SK-N-DZ (cell line): ENCODE results near the gene DDX39A.
A peak's percentile ranks its signal among the peaks of the same experiment; 100 is the strongest.
"Not testable (repeated sequence)": the region's sequence is repeated elsewhere in the genome, so short reads cannot be mapped to it uniquely, and the experiment has no call there.

ENCODE experiments used
- DNase-seq: peaks from one replicate; pipeline ENCODE4 v3.0.0-alpha.2; 2015; ENCODE audit warnings: low spot score

Gene DDX39A

GRCh38 chr19:14408491-14409145 is 10.5 kb downstream of the DDX39A start:
- DNase-seq, result no peak

GRCh38 chr19:14407605-14408484 is 11.3 kb downstream of the DDX39A start:
- DNase-seq, result no peak

GRCh38 chr19:14406645-14407401 is 12.3 kb downstream of the DDX39A start:
- DNase-seq, result no peak

GRCh38 chr19:14405758-14406644 is 13.1 kb downstream of the DDX39A start:
- peak; percentile 73 for DNase-seq

GRCh38 chr19:14405380-14405757 is 13.8 kb downstream of the DDX39A start:
- no peak for DNase-seq

GRCh38 chr19:14404312-14404711 is 14.8 kb downstream of the DDX39A start:
- DNase-seq, result no peak

- DNase-seq, result not testable (repeated sequence)
Observed at GRCh38 chr19:14403145-14403930, 15.8 kb downstream of the DDX39A start.

GRCh38 chr19:14402332-14403144 is 16.6 kb downstream of the DDX39A start:
- DNase-seq, result no peak

GRCh38 chr19:14401468-14402195 is 17.5 kb downstream of the DDX39A start:
- no peak for DNase-seq

- DNase-seq, result no peak
Observed at GRCh38 chr19:14400951-14401431, 18.1 kb downstream of the DDX39A start.

GRCh38 chr19:14397168-14397567 is 22.0 kb downstream of the DDX39A start:
- DNase-seq, result not testable (repeated sequence)

- DNase-seq, result not testable (repeated sequence)
Observed at GRCh38 chr19:14396730-14397129, 22.4 kb downstream of the DDX39A start.

GRCh38 chr19:14395710-14396336 is 23.3 kb downstream of the DDX39A start:
- DNase-seq, result no peak

GRCh38 chr19:14395262-14395661 is 23.9 kb downstream of the DDX39A start:
- no peak for DNase-seq

GRCh38 chr19:14394167-14394566 is 25.0 kb downstream of the DDX39A start:
- no peak for DNase-seq

- DNase-seq, result no peak
Observed at GRCh38 chr19:14393329-14393728, 25.8 kb downstream of the DDX39A start.

GRCh38 chr19:14391156-14391821 is 27.9 kb downstream of the DDX39A start:
- no peak for DNase-seq

- DNase-seq, result no peak
Observed at GRCh38 chr19:14390548-14390947, 28.6 kb downstream of the DDX39A start.
